Activated CD4-positive, alpha-beta T cell treated with anti-CD3 and anti-CD28 coated beads for 4 hours (primary cell): ENCODE data around the gene KCNK17.
"Not testable (repeated sequence)": the region's sequence is repeated elsewhere in the genome, so short reads cannot be mapped to it uniquely, and the experiment has no call there.

Source experiments
- DNase-seq, 2 donors: peaks; one replicate each; pipeline ENCODE4 v3.0.0-alpha.2; 2020

Gene KCNK17

DNA sequence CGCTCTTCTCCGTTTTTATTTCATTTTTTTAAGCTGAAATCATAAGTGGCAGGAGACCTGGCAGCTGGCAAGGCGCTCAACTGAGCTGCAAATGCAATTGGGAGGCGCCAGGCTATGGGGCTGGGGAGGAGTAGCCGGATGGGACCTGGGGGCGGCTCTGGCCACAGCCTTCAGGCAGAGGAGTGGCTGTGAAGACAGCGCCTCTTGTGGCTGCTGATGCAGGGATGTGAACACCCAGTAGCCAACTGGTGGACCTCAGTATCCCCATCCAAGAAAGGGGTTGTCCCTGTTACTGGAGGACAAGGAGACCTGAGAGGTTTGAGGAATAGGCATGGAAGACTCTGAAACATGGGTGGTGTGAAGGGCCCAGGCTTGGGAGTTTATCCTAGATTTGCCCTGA, 12.6 kb downstream of the KCNK17 start:
- DNase-seq, result no peak

DNA sequence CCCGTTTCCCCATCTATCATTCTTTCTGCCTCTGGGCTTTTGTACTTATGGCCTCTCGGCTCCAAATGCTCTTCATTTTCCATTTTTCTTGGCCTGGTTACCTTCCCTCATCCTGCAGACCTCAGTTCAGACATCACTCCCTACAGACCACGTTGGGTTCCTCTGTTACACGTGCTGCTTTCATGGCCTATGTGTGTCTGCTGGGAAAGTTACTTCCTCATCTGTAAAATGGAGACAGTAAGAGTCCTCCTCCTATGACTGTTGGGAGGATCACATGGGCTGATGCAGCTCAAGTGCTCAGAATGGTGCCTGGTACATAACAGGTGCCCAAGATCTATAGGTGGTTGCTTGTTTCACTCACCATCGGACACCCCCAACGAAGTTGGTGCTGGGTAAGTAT, 13.5 kb downstream of the KCNK17 start:
- DNase-seq, result no peak

DNA sequence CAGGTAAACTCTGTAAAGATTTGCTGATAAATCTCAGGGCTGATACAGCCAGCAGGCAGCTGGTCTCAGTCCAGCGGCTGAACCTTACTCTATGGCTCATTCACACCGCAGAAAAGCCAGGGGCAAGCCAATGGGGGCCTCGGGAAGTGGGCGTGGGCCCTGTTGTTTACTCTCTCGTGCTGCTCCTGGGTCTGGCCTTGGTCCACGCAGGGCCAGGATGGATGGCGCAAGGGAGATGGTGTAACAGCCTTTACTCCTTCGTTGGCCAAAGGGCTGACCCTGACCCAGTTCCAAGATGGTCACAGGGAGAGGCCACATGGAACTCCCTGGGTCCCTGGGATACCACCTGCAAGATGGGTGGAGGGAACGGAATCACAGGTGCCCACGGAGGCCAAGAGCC, 16.2 kb downstream of the KCNK17 start:
- DNase-seq, result no peak

DNA sequence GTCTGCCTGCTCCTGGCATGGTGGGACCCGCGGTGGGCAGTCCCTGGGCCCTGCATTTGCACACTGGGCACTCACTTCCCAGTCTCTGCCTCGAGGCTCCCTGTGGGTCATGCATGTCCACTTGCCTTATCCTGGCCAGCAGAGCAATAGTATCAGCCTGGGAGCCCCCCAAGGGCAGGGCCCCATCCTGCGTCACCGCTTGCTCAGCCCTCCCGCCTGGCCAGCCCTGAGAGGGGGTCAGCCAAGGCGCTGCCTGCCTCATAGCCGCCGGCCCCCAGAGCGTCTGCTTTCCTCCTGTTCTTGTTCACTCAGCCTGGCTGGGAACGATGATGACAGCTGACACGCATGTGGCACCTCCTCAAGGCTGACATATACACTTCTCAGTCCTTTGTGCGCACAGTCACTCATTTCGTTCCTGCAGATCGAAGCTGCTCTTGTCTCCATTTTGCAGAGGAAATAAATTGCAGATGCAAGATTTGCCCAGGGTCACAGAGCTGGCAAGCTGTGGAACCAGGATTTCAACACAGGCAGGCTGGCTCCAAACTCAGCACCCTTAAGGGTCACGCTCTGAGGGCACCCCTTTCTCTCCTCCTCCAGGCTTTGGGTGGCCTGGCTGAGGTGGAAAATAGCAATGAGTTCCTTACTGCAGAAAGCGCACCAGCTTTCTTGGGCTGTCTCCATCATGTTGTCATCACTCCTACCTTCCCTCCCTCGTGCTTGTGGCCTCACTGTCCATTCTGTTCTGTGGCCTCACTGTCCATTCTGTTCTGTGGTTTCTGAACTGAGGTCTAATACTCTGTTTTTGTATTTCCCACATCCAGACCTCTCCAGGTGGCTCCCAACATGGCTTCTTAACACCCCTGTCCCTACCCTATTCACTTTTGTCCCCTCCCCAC, 17.2 kb downstream of the KCNK17 start:
- DNase-seq, result no peak

DNA sequence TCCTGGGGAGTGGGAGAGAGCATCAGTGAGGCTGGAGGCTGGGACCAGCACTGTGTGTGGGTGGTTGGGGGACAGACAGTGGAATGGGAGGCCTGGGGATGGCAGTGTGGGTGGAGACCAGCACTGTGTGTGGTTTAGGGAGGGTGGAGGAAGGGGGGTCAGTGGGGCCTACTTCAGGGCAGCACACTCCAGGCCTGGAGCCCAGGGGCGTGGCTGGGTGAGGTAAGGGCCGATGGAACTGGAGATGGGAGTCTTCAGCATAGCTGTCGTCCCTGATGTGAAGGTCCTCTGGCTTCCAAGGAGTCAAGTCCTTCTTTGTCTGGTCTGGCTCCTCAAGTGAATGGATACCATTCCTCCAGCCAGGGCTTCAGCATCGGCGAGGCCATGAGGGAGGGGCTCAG, 18.6 kb downstream of the KCNK17 start:
- DNase-seq, result no peak

DNA sequence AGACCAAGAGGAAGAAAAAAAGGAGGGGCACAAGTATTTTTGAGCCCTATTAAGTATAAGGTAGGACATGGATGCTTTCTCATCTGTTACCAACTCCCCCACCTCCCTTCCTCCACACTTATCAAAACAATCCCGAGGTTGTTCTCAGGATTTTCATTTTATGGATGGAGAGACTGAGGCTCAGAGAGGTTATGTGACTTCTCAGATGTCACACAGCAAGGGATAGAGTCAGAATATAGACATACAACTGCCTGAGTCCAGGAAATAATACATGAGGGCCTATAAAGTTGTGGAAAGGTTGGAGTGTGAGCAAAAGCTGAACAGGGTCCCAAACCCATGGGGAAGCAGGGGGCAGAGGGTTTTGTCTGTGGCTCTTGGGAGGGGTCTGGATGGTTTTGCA, 19.3 kb downstream of the KCNK17 start:
- no peak for DNase-seq

DNA sequence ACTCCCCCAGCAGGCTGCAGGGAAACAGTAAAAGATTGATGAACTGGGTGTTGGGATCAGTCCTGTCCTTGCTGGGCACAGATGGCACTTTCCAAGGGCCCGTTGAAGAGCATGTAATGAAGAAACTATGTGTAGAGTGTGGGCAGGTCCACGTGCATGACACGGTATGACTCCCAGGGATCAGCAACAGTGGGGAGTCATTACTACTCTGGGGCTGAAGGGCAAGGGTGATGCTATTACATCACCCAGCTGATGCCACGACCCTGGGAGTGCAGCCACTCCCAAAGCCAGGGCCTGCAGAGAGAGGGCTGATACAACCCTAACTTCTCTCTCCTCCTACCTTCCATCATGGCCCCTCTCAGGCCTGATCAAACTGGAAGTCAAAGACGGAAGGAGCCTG, 20.1 kb downstream of the KCNK17 start:
- DNase-seq, result no peak

DNA sequence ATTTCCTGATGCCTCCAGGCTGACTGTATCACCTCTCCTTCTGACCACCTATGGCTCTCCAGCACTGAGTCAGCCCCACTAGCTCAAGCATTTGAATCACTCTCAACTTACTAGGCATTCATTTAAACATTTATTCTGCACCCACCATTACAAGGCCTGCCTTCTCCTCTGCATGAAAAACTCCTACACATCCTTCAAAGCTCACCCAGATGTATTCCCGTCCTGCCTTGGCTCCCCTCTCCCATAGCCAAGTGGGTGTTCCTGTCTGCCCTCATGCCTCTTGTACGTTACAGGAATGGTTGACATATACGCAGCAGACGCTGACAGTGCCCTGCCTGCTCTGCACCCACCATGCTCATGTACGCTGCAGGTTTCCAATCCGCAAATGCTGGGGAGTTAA, 21.6 kb downstream of the KCNK17 start:
- no peak for DNase-seq

DNA sequence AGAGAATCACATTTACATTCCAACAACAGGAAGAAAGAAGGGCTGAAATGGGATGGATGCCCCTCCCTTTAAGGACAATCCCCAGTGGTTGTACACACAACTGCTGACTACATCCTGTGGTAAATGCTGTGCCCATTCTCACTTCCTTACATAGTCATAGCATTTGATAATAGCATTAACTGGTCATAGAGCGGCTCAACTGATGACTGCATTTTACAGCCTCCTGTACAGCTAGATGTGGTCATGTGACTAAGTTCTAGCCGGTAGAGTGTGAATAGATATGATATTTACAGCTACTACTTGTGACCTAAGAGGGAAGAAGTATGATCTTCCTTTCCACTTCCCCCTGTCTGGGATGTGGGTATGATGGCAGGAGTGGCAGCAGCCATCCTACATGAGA, 24.7 kb downstream of the KCNK17 start:
- DNase-seq, result no peak

DNA sequence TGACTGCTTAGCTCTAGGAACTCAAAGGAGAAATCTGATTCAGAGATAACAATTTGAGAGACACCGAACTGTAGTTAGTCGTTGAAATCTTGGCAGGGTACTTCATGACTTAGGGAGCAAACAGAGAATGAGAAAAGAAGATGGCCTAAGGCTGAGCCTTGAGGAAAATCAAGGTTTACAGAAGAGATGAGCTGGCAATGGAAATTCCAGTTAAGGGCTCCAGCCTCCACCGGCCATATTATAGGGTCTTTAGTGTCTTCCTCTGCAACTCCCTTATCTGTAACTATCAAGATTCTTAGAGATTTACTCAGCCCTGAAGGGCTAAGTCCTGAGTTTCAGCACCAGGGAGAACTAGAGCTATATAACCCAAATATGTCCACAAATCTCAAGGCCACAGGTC, 26.6 kb downstream of the KCNK17 start:
- no peak for DNase-seq

DNA sequence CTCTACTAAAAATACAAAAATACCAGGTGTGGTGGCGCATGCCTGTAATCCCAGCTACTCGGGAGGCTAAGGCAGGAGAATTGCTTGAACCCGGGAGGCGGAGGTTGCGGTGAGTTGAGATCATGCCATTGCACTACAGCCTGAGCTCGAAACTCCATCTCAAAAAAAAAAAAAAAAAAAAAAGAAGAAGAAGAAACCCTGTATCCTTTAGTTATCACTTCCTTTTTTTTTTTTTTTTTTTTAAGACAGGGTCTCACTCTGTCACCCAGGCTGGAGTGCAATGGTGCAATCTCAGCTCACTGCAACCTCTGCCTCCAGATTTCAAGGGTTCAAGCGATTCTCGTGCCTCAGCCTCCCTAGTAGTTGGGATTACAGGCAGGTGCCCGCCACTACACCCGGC, 27.6 kb downstream of the KCNK17 start:
- DNase-seq, result not testable (repeated sequence)

DNA sequence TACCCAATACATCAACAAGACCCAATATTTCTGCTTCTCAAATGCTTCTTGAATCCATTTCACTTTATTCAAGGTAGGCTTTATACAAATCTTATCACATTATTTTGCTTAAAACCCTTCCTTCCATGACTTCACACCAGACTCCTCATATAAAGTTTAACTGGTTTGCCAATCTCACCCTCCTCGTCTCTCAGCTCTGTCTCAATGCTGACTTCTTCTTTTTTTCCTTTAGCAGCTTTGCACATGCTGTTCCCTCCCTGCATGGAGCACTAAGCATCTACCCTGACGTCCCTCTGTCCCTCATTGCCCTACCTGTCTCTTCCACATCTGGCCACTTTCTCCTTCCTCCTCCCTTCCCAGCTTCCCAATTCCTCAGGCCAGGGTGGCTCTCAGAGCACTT, 31.4 kb downstream of the KCNK17 start:
- no peak for DNase-seq

DNA sequence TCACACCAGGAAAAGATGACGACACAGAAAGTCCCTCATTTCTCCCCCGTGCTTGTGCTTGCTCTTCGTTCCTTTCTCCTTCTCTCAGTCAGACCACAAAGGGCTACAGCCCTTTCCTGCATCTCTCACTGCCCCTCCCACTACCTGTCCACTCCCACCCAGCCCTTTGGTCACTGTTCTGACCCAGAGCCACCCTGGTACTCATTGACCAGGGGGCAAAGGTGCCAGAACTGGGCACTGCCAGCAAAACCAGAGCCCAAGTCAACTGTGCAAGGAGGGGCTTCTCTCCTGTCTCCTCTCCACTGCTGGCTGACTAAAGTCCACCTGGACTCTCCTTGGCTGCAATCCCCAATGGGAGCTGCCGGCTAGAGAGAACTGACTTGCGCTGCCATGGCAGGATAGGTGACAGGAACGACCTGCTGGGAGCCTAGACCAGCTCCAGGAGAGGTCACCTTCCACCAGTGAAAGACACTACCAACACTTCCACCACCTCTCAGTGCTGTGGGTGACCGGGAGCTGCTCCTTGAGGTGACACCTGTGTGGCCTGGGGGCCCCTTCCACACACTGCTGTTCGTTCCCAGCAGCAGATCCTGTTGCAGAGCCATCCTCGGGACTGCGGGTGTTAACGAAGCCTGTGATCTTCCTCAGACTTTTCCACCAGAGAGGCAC, 32.8 kb downstream of the KCNK17 start:
- DNase-seq, result no peak

DNA sequence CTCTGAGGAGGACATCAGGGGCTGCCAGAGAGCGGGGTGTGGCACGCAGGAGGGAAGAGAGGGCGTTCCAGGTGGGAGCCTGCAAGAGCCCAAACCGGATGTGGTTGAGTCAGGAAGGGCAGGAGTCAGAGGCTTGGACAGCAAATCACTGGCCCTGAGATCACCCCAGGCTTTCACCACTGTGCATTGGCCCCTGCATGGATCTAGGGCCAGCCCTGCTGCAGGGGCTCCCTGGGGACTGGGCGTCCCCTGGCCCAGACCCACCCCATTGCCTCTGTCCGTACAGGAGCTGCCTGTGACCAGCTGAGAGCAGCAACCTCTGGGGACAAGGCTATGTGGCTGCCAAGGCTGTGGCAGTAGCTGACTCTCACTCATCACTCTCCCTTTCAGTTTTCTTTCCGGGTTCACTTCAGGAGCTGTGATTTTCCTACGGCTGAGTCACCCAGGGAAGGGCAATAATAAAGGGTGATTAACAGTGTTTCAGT, 33.9 kb downstream of the KCNK17 start:
- DNase-seq, result no peak

DNA sequence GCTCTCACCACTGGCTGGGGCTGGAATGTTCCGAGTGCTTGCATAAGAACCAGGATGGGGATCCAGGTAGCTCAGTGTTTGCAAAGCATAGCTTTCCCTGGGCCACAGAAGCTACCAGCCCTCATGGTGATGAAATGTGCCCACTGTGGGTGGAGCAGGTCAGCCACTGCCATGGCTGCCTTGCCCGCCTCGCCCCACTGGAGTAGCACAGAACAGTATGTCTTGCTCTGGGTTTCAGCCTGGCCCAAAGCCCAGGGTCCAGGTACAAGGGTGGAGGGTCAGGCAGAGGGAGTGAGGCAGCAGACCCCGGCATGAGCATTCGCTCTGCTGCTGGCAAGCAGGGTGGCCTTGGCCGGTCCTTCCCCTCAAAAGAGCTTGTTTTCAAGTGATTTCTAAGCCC, 34.7 kb downstream of the KCNK17 start:
- no peak for DNase-seq

DNA sequence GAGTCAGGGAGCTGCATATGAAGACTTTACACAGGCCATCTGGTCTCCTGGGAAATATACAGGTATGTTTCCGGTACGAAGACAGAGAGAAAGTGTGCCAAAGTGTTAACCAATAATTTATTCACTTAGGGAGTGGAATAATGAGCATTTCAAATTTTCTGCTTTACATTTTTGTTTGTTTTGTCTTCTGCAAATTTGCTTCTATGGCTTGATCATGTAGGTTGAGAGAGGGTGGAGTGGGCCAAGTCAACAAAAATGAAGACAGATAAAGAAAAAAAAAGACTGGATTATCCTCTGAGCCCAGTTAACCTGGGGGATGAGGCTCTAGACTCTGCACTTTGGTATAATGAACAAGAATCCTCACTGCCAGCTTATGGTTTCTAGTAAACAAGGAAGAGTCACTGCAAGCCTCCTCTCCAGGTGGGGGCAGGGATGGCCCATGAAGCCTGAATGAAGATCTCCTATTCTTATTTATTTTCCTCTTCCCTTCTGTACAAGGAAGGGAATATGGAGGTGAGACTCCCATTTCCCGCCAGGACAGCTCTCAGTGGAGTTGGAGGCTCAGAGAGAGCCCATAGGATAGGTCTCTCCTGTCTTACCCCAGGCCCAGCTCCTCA, 37.7 kb downstream of the KCNK17 start:
- no peak for DNase-seq

DNA sequence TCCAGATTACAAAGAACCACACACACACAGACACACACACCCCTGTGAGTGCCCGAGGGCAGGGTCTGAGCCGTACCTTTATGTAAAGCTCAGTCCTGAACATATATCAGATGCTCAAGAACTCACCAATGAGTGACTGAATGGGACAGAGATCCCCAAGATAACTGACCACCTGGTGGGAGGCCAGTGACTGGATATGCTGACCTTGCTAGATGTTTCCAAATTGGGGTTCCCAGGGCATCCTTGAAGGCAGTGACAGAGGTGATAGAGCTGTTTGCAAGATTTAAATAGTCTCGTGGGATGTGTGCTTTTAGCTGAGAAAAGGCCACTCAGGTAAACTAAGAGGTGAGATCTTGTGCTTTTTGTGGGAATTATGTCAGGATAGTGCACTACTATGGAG, 39.3 kb downstream of the KCNK17 start:
- no peak for DNase-seq

DNA sequence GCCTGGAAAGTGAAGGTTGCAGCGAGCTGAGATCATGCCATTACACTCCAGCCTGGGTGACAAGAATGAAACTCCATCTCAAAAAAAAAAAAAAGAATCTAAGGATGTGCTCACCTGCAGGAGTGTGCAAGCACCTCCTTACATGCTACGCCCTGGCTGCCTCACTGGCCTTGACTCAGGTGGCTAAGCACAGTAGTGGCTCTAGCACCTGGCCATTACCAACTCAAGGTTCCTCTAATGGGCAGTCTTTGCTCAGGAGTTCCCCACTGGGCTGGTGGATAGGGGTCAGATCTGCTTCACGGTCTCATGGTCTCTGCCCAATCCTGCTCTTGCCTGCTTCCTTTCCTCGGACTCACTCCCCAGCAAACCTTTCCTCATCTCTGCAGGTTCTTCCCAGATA, 39.7 kb downstream of the KCNK17 start:
- DNase-seq, result no peak

DNA sequence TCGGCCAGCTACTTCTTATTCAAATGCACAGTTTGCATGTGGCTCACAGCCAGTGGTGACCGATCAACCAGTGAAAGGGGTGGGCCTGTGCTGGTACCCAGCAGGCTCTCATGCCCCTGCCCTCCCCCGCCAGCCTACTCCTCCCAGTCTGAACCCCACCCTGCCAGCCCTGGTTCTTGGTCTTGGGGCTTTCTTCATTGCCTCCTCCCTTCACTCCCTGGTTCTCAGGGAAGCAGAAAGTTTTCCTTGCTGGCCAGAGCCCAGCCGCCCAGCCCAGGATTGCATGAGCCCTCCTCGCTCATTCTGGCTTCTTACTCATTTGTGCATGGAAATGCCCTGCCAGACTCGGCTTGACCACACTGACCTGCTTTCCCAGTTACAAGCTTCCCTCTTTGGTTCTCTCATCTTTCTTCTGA, 40.8 kb downstream of the KCNK17 start:
- DNase-seq, result no peak

DNA sequence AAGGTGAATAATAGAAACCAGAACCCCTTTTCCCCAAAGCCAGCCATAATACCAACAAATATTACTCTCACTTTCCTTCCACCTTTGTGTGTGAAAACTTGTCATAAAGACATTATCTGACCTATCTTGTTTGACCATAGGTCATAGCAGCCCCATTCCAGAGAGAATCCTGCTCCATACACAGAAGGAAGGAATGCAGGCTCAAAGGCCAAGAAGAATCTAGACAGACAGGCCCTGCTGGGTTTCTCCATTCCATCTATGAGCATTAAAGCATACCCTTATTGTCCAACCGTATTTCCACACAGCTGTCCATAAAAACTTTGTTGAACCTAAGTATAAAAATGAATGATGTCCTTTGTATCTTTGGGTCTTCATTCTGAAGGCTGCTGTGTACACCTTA, 44.3 kb downstream of the KCNK17 start:
- no peak for DNase-seq

DNA sequence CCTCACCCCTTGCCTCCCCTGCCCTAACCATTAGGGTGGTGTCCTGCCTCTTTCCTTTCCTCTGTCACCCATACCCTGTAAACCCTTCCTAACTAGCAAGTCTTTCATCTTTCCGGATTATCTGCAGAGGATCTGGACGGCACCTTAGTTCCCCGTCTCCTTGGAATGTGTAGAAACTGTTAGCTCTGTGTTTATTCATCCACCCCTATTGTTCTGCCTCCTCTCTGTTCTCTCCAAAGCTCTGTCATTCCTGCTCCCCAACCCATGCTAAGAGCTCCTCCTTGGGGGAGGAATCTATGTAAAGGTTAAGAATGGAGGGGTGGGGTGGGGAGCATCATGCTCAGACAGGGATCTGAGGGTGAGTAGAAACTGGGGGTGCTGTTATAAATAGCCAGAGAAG, 45.5 kb downstream of the KCNK17 start:
- no peak for DNase-seq

DNA sequence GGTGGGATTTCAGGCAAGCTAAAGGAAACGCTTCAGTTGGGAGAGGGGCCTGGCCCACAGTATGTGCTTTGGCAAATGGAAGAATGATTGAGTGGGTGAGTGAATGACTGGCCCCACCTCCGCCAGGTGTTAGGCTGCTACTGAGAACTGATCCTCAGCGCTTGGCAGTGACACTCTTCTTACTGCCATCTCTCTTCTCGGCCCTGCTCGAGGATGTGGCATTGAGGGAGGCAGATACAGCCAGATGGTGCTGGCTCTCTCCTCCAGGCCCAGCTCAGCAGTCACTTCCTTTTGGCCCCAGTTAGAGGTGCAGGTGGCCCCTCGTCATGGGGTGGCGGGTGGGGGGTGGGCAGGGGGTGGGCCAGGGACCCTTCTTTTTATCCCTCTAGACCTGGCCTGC, 46.0 kb downstream of the KCNK17 start:
- DNase-seq, result no peak

DNA sequence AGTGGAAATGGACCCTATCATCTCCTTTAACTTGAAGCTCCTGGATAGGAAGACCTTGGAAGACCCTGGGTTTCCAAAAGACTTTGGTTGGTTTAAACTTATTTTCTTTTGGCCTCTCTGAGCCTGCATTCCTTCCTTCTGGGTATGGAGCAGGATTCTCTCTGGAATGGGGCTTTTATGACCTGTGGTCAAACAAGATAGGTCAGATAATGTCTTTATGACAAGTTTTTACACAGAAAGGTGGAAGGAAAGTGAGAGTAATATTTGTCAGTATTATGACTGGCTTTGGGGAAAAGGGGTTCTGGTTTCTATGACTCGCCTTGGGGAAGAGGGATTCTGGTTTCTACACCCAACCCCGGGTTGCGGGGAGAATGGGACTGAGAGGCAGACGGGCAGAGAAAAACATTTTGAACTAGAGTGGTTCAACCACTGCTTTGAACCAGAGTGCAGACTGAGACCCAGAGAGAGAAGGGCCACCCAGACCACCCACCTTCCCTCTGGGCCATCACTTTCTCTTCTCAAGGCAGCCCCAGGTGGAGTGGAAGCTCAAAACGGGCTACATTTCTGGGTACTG, 47.4 kb downstream of the KCNK17 start:
- DNase-seq, result no peak

DNA sequence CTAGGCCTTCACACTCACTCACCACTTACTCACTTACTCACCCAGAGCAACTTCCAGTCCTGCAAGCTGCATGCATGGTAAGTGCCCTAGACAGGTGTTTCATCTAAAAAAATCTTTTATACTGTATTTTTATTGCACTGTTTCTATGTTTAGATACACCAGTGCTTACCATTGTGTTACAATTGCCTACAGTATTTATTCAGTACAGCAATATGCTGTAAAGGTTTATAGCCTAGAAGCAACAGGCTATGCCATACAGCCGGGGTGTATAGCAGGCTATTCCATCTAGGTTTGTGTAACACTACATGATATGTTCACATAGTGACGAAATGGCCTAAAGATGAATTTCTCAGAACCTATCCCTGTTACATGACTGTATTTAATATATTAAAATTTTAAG, 47.8 kb downstream of the KCNK17 start:
- DNase-seq, result no peak
